ENCODE results near the gene HIBADH. TPM values are rescaled to one million over a fixed set of nuclear protein-coding genes. Genes with fewer than 3 reads are reported as not detected.

Gene HIBADH
- total RNA-seq, 1 experiment from 2014 or later, result 23.2 TPM

GRCh38 chr7:27526131-27526530, 136.6 kb downstream of the HIBADH start:
- Mint-ChIP-seq H3K36me3 (ENCODE audit: insufficient read depth in 1 of 3, low read depth in 3 of 3) (peaks cover 19 to 41% (median 24%) of the 10 kb centered on the region in 3 experiments), H3K4me1 (peaks cover 7 to 8% of the 10 kb centered on the region in 2 experiments), H3K27me3 (ENCODE audit: low read depth) (peaks cover 3% of the 10 kb centered on the region), H3K27ac (no peak overlapping the region), H3K4me3 (no peak overlapping the region), H3K9me3 (no peaks in the 10 kb centered on the region)
- Histone ChIP-seq H2AFZ (ENCODE audit: low read length) (no peak overlapping the region), H3K14ac (ENCODE audit: insufficient read depth, low read length) (no peak overlapping the region), H4K91ac (ENCODE audit: insufficient read length, low read depth, low read length) (no peak overlapping the region), H2BK20ac (ENCODE audit: low read depth, low read length, poor library complexity, severe bottlenecking) (no peak overlapping the region), H3K9ac (ENCODE audit: extremely low read depth, insufficient read length, low read length) (no peak overlapping the region), H3K4me1 (ENCODE audit: insufficient read depth, low read length) (no peaks in the 10 kb centered on the region), H3K23me2 (ENCODE audit: insufficient read length, low read depth, low read length, poor library complexity, severe bottlenecking) (no peaks in the 10 kb centered on the region), H4K20me1 (ENCODE audit: control insufficient read depth, insufficient read depth, insufficient read length) (no peaks in the 10 kb centered on the region), H2BK15ac (ENCODE audit: low read depth, low read length) (no peak overlapping the region), H4K8ac (replicated peaks; ENCODE audit: insufficient read length, low read depth, low read length) (no peak overlapping the region), H4K5ac (ENCODE audit: insufficient read length, low read depth, low read length) (no peak overlapping the region), H2BK120ac (ENCODE audit: low read depth, low read length, poor library complexity, severe bottlenecking) (no peak overlapping the region), H3K27me3 (ENCODE audit: insufficient read depth, low read length) (no peaks in the 10 kb centered on the region), H3K23ac (ENCODE audit: insufficient read length, low read depth, low read length) (no peak overlapping the region), H3K4ac (ENCODE audit: low read depth, low read length) (no peak overlapping the region), H3K79me1 (ENCODE audit: insufficient read depth, low read depth, low read length, poor library complexity, severe bottlenecking) (no peaks in the 10 kb centered on the region), H3K9me3 (ENCODE audit: control insufficient read depth, low read depth, low read length) (no peaks in the 10 kb centered on the region), H3K18ac (ENCODE audit: insufficient read length, low read depth, low read length) (no peak overlapping the region), H3K4me2 (ENCODE audit: insufficient read depth, insufficient read length, low read length) (no peak overlapping the region), H2BK12ac (ENCODE audit: insufficient read length, low read depth, low read length) (no peak overlapping the region), H3T11ph (ENCODE audit: low read length) (no peak overlapping the region), H2BK5ac (ENCODE audit: insufficient read length, low read length) (no peak overlapping the region), H3K56ac (ENCODE audit: insufficient read length, low read depth, low read length) (no peak overlapping the region), H2AK5ac (ENCODE audit: insufficient read length, low read length) (no peak overlapping the region), H3K27ac (ENCODE audit: insufficient read length, low read depth, low read length) (no peak overlapping the region), H3K79me2 (ENCODE audit: insufficient read depth, low read length) (no peaks in the 10 kb centered on the region)
- no CpG with 5 or more reads among the region's 5 CpGs for WGBS (ENCODE audit: extremely low coverage, insufficient read length, low lambda C conversion rate)
- TF ChIP-seq CTCF (conservative IDR thresholded peaks at IDR 0.05), result no peak
- DNase-seq, result no peak

All from H9 (cell line).